ENCODE data around the gene ZNF343. TPM values are rescaled to one million over a fixed set of nuclear protein-coding genes. Genes with fewer than 3 reads are reported as not detected.

The ZNF343 gene
- total and polyA plus RNA-seq, 10 of the 15 experiments (the other 5 are each of a cell fraction or from before 2014, with no cell fraction given): 1.3 to 11.1 (median 9.0) TPM

DNA sequence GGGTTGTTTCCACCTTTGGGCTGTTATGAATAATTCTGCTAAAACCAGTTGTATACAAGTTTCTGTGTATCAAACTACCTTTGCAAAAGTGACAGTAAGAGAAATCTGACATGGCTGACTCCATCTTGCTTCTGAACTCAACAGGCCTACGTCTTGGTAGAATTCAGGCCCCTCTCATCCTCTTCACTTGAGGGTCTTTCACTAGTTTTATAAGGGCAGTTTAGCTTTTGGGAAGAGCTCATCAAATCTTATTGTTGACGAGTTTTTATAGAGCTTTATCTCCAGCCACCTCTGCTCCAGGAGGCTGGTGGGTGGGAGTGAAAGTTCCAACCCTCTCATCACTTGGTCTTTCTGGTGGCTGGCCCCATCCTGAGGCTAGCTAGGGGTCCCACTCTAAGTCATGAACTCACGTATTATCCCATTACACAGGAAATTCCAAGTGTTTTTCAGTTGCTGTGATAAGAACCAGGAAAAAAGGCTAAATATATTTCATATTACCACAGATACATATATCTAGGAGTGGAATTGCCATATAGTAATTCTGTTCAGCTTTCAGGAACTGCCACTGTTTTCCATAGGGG, 49.7 kb downstream of the ZNF343 start:
- CTCF ChIA-PET: interaction anchor here (0.7 to 1.0 kb wide), 2 partner anchors 13 to 71 kb away, joined by 3 read pairs; no protein-coding TSS in a partner anchor
- FAIRE-seq: no peak
- peaks cover 1% of the 10 kb centered on the region; the same call in 1 of the 2 replicates for H3K79me2 ChIP-seq (ENCODE audit: control insufficient read depth, insufficient read depth, low read length)
- no peaks in the 10 kb centered on the region for H3K4me1 ChIP-seq (ENCODE audit: control insufficient read depth, insufficient read depth, low read length)
- ATAC-seq: peak; percentile 12; the same call in 2 of the 3 replicates
- H3K27me3 ChIP-seq (replicated peaks in 1 of 2; ENCODE audit: control insufficient read depth in 2 of 2, insufficient read depth in 2 of 2, low read length in 1 of 2): no peaks in the 10 kb centered on the region
- no peak overlapping the region for H3K4me2 ChIP-seq (ENCODE audit: control insufficient read depth, insufficient read depth)
- H3K9ac ChIP-seq (ENCODE audit: control insufficient read depth, insufficient read depth, low read length): no peak overlapping the region
- H4K20me1 ChIP-seq (ENCODE audit: control insufficient read depth, insufficient read depth): no peaks in the 10 kb centered on the region
- H2AFZ ChIP-seq (ENCODE audit: control insufficient read depth, low read depth, low read length): no peak overlapping the region
- POLR2A ChIA-PET: no interaction called here
- H3K4me3 ChIP-seq: no peak overlapping the region
- intact Hi-C loops (cut with micrococcal nuclease; ENCODE audit: unreplicated experiment): loop anchor here (10.0 kb wide), 1 partner anchor 694 kb away; no protein-coding TSS in a partner anchor
- BruUV-seq (replicated peaks): no TSS peak
- 91% methylated on average over 3 of the region's 3 CpGs for WGBS (ENCODE audit: insufficient coverage, insufficient replicate concordance, low lambda C conversion rate, missing lambda C conversion rate)
- SMC1A ChIA-PET (ENCODE audit: uncharacterized antibody, unreplicated experiment): no interaction called here
- peaks cover 17 to 48% of the 10 kb centered on the region in 2 experiments for H3K36me3 ChIP-seq (ENCODE audit: control insufficient read depth in 2 of 2, insufficient read depth in 2 of 2, low read length in 1 of 2)
- TF ChIP-seq, protein P1, sequence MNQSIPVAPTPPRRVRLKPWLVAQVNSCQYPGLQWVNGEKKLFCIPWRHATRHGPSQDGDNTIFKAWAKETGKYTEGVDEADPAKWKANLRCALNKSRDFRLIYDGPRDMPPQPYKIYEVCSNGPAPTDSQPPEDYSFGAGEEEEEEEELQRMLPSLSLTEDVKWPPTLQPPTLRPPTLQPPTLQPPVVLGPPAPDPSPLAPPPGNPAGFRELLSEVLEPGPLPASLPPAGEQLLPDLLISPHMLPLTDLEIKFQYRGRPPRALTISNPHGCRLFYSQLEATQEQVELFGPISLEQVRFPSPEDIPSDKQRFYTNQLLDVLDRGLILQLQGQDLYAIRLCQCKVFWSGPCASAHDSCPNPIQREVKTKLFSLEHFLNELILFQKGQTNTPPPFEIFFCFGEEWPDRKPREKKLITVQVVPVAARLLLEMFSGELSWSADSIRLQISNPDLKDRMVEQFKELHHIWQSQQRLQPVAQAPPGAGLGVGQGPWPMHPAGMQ (IDR thresholded peaks at IDR 0.05; ENCODE audit: borderline replicate concordance): no peak
- TF ChIP-seq ESRRA (IDR thresholded peaks at IDR 0.05; ENCODE audit: low read length) (no peak), POLR2A (IDR thresholded peaks at IDR 0.05; ENCODE audit: low read depth, low read length) (peak; percentile 26; the same call in 1 of the 2 replicates), ZBED1 (IDR thresholded peaks at IDR 0.05; ENCODE audit: borderline replicate concordance) (0 out of 2 replicates have a peak, but pooled peaks have one; percentile 6), POLR2AphosphoS5 (IDR thresholded peaks at IDR 0.05; ENCODE audit: low read length) (peak; percentile 64; the same call in 1 of the 2 replicates), CBFB (IDR thresholded peaks at IDR 0.05; ENCODE audit: low read depth) (no peak), JUNB (IDR thresholded peaks at IDR 0.05) (no peak), BACH1 (IDR thresholded peaks at IDR 0.05; ENCODE audit: borderline replicate concordance) (no peak), HCFC1 (IDR thresholded peaks at IDR 0.05; ENCODE audit: low read length) (no peak), MEF2A (IDR thresholded peaks at IDR 0.05; ENCODE audit: insufficient read depth, low read depth, low read length) (no peak)
- no peak for DNase-seq (ENCODE audit: low read depth, low spot score)
- RAD21 ChIA-PET (ENCODE audit: unreplicated experiment): no interaction called here
- in situ Hi-C loops (cut with MboI): no loop called here
- H3K27ac ChIP-seq (ENCODE audit: control insufficient read depth, insufficient read depth): no peak overlapping the region
- no peaks in the 10 kb centered on the region for H3K9me3 ChIP-seq (replicated peaks; ENCODE audit: control insufficient read depth, insufficient read depth, low read length)
